NCI-H82 (cell line): ENCODE data around the gene SYNE1.
"Not testable (repeated sequence)": the region's sequence is repeated elsewhere in the genome, so short reads cannot be mapped to it uniquely, and the experiment has no call there.

Source experiments
- DNase-seq: peaks from one replicate; lab custom pipeline; 2025; lab: John Stamatoyannopoulos, UW

Gene SYNE1

DNA sequence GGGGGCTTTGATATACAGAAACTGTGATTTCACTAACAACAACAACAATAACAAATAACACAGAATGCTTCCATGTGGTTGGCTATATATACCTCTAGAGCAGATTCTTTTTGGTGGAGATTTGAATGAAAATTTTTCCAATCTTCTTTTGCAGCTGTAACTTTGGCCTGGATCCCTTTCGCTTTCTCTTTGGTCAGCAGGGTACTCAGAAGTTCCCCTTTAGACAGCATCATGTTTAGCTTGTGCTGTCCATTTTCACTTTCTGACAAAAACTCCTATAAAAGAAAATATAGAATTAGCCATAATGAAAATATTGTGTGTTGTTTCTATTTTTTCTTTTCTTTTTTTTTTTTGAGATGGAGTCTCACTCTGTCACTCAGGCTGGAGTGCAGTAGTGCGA is 264.2 kb downstream of the SYNE1 start:
- no peak for DNase-seq

DNA sequence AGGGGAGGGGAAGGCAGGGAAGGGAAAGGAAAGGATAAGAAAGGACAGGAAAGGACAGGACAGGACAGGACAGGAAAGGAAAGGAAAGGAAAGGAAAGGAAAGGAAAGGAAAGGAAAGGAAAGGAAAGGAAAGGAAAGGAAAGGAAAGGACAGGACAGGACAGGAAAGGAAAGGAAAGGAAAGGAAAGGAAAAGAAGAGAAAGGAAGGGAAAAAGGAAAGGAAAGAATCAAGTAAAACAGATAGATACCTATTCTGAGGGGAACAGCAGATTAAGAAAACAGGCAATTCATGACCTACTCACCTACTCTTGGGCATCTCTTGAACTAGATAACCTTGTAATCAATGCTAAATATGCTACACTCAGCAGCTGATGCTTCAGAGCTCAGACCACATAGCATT is 265.4 kb downstream of the SYNE1 start:
- DNase-seq, result no peak

DNA sequence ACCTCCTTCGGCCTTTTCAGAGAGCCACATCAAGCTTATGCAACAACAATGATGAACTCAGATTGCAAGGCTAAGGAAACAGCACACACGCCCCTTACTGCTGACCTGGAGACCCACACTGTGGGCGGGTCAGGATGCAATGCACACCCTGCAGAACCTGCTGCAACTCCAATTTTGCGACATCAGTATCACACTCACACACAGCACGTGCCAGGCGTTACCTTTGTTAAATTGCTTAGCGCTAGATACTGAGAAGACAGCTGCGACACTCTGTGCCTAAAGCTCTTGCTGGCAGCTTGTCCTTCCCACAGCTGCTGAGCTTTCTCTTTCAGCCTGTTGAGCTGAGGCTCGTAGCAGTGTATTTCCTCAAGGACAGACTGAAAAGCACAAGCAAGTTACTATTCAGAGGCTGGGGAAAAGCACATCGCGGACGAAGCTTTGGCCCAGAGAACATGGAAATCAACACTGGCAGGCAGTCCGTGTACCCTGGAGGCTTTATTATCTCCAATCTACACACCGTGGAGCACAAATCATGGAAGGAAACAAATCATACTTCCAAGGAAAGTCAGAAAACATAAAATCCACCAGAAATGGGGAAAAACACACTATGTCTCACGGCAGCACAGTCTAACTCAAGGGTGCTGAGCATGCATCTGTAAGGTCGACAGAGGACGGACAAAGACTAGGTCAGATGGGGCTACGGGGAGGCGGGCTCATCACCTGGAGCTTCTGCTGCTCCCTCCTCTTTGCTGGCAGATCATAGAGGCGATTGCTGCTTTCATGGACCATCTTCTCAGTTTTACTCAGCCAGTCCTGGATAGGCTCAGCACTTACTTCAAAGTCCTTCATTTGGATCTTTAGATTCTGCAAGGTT is 268.2 kb downstream of the SYNE1 start:
- DNase-seq, result peak; percentile 96

DNA sequence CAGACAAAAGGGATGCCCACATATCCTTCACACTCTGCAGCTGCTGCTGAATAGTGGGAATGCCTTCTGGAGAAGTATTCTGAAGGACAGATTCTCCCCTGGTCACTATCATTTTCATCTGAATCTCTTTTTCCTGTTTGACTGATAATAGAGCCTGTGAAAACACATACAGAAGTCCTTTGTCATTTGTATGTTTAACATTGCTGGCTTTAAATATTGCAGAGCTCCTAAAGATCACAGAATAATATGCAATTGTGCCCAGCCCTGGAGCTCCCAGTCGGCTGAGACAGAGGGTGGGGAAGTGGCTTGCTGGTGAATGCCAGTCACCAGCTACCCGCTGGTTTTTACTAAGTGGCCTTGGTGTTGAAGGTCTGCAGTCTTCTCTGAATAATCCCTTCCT is 272.3 kb downstream of the SYNE1 start:
- no peak for DNase-seq

DNA sequence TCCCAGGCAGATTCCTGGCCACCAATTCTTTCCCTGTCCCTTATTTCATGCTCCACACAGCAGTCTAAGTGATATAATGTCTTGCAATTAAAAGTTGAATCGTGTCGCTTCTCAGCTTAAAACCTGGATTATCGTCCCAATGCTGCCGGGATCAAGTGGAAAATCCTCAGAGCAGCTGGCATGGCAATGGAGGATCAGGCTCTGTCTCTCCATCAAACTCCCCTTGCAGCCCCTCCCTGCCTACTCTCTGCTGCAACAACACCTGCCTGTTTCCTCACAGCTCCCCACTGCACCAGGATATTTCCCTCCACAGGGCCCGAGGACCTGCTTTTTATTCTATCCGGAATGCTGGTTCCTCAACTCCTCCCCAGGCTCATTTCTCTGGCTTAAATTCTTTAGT is 277.1 kb downstream of the SYNE1 start:
- DNase-seq, result peak; percentile 99

DNA sequence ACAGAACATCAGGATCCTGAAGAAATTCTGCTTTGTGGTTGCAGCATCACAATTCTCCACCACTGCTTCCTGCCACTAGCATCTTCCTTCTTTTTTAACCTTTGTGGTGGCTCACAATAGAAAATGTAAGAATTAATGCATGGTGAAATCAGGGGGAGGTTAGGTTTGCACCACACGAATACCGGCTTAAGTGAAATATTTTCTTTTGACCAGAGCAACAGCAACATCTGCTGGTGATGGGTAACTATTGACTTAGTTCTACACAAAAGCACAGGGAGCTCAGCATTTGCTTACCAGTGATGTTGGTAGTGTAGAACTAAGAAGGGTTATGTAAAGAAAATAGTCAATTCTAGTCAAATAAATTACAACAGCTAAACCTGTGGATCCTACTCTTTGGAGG is 280.5 kb downstream of the SYNE1 start:
- DNase-seq, result peak; percentile 84

DNA sequence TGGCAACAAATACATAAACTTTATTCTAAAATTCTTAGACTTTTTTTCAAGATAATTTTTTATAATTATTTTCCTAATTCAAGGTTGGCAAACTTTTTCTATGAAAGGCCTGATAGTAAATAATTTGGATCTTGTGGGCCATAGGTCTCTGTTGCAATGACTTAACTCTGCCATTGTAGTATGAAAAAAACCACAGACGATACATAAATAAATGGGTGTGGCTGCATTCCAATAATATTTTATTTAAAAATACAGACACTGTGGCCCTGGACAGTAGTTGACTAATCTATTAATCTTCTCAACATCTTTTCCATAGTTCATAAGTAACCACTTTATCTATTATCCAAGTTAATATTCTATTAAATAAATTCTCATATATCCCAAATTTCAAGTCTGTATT is 281.1 kb downstream of the SYNE1 start:
- no peak for DNase-seq

DNA sequence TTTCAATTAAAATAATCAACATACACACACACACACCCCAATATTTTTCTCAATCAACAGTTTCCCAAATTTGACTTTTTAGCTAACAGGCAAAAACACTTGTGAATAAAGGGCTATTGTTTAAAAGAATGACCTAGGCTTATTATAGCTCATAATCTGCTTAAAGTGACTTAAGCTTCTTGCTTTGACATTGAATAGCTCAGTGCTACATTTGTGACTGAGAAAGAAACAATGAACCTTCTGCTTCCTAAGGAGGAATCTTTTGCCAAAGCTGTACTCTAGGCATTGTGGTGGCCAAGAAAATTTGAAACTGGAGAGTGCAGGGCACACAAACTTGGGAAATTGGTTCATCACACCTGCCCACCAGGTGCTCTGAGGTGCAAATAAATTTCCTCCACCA is 282.0 kb downstream of the SYNE1 start:
- peak; percentile 88 for DNase-seq

DNA sequence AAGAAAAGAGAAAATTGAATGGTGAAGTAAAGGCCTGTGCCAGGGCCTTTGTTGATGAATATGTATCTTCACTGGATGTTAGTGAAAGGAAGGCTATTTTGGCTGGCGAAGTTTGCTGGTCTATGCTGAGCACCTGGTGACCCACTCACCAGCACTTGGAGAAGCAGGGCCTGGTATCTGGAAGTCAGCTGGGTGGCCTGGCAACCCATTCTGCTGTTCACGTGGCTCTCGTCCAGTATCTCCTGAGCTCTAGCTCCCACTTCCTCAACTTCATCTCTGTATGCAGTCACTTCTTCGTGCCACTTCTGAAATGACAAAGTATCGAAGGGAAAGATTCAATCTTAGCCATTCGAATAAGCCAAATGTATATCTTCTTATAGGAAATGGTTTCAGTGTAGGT is 283.7 kb downstream of the SYNE1 start:
- no peak for DNase-seq

DNA sequence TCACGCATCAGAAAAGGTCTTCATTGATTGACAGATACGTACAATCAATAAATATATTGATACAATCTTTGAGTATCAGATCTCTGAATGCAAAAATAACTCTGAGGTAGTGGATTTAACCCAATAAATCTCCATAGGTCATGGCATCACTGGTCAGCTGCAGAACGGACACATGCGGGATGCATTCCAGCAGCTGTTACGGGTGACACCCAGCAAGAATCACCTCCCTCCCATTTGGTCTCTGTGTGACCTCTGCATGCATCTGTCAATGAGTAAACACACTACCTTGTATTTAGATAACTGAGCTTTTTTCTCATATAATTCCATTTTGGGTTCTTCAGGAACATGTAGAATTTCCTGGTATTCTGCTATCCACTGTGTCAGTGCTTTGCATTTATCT is 285.4 kb downstream of the SYNE1 start:
- no peak for DNase-seq

DNA sequence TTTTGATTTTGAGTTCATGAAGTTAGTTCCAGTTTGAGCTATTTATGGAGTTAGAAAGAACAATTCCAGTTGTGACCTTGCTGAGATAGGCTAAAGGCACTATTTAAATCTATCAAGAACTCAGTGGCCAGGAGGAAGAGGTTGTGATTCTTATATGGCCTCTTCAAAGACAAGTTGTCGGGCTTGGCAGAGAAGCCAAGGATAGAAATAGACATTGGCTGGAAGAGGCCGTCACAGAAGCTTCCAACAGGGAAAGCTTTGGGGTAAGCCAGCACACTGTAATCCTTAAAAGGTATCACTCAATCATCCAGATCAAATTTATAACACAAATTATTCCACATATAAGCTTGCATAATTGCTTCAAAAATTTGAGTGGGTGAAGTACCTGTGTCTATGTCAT is 286.1 kb downstream of the SYNE1 start:
- DNase-seq, result no peak

DNA sequence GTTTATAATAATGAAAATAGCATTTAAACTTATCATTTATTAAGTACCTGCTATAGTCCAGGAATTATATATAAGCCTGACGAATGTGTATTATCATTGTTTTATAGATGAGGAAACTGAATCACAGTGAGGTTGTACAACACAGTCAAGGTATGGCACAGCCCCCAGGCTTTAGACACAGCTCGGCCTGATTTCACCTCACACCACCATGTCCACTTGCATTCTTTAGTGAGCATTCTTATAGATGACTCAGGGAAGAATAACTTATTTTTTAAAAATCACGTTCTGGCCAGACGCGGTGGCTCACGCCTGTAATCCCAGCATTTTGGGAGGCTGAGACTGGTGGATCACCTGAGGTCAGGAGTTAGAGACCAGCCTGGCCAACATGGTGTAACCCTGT is 289.0 kb downstream of the SYNE1 start:
- DNase-seq, result no peak

DNA sequence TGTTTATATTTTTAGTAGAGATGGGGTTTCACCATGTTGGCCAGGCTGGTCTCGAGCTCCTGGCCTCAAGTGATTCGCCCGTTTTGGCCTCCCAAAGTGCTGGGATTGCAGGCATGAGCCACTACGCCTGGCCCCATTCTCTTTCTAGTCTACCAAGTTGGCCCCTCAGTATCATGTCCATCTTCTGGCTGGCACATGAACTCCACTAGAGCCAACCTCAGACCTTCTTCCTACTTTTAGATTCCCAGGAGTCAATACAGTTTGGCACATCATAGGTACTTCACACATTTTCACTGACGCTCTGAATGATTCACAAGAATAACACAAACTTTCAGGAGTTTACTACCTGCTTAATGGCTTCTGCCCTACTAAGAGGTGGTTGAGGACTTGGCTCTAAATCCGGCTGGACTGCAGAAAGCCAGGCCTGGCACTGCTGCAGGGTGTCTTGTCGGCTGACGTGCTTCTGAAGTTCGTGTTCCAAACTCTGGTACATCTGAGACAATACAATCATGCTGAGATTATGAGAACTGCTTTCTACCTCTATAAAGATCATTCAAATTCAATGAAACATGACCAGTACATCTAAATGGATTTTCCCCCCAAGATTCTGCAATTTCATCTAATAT is 293.3 kb downstream of the SYNE1 start:
- no peak for DNase-seq

DNA sequence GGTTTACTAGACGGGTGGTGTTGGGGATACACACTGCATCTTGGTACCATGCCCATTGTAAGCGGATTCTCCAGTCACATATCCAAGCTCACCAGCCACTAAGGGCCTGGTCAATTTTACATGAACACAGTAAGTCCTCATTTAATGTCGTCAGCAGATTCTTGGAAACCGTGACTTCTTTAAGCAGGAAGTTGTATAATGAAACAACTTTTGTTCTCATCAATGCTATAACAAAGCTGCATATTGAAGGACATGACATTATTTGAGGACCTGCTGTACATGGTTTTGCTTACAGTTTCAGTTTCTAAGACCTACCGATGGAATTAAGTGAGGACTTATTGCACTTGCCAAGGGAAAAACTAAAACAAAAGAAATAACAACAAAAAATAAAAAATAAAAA is 295.6 kb downstream of the SYNE1 start:
- DNase-seq, result no peak

DNA sequence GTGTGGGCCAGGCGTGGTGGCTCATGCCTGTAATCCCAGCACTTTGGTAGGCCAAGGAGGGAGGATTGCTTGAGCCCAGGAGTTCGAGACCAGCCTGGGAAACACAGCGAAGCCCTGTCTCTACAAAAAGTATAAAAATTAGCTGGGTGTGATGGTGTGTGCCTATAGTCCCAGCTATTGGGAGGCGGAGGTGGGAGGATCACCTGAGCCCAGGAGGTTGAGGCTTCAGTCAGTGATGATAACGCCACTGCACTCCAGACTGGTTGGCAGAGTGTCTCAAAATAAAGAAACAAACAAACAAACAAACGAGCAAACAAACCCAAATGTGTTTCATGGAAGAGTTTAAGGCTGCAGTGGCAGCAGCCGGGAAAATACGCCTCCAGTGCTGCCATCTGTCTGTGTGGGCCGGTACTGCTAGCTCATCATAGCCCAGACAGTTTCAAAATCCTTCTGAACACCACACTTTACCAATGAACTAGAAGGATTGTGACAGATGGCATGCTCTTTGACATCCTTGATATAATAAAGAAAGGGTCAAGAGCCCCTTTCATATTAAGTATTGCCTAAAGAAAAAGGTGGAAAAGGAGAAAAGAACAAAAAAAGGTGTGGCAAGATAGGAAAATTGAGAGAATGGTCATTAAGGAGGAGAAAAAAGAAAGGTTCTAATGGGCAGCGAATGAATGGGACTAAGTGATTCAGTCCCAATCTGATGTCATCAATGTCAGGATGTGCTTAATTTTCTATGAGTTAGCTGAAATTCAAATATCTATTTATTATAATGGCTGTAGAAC is 298.6 kb downstream of the SYNE1 start:
- peak; percentile 66 for DNase-seq

DNA sequence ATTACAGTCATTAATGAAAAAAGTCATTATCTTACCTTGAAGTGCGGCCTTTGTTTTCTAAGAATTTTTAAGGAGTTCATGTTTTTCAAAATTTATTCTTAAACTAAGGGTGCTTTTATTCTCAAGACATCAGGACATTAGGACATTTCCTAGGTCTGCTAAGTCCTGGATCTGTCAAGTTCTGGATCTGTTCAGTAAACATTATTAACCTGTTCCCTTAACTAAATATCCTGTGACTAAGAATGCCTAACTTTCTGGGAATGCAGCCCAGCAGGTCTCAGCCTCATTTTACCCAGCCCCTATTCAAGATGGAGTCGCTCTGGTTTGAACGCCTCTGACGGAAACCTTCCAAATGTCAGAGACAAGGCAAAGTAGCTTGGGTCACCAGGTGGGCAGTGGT is 302.6 kb downstream of the SYNE1 start:
- no peak for DNase-seq

DNA sequence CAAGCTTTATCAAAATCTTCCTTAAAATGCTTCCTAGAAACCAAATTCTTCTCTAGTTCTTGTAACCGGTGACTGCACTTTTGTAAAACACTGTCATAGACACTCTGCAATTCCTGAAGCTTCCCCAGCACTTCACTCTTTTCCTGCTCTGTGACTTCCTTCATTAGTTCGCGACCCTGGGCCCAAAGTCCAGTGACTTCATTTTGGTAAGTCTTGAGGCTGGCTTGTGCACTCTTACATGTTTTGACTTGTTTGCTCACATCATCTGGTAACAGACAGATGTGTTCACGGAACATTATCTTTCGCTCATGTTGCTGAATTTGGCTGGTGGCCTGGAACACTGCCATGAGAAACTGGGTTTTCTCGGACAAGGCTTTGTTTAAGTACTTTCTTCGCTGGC is 306.2 kb downstream of the SYNE1 start:
- no peak for DNase-seq

DNA sequence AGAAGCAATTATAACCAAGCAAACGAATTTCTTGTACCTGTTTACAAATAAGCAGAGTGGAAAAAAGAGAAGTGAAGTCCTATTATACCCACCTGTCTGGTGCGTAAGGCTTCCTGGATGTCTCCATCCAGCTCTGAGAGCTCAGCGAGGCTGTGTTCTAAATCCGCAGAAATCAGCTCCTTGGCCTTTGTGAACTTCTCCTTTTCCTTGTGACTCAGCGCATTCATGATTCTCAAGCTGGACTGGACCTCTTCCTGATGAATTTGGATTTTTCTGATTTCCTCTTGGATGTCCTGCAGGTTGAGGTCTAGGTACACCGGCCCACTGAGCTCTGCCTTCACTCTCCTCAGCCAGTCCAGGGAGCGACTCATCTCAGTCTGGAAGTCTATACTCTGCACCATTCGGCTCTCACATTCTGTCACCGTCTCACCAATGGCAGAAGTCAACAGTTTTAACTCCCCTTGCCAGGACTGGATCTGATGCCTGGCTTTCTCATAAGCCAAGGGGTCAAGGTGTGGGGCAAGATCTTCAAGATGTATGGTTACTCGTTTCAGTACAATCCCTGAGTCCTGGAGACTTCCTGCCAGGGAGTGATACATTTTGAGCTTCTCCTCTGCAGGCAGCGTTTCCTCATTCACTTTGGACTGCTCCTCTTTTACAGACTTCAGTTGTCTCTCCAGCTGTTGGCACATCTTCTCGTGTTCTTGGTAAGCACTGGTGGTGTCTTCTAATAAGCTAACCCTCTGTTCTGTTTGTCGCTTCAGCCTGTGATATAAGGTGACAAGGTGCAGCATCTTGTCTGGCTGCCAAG is 307.3 kb downstream of the SYNE1 start:
- no peak for DNase-seq

DNA sequence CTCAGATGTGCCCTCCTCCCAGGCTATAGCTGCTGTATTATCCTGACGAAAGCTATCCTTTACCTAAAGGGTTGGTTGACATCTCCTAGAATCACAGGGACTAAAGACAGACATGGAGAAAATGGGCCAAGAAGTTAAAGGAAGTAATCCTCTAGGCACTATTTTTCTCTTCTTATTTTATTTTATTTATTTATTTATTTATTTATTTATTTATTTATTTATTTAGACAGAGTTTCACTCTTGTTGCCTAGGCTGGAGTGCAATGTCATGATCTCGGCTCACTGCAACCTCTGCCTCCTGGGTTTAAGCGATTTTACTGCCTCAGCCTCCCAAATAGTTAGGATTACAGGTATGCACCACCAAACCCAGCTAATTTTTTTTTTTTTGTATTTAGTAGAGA is 309.0 kb downstream of the SYNE1 start:
- not testable (repeated sequence) for DNase-seq

DNA sequence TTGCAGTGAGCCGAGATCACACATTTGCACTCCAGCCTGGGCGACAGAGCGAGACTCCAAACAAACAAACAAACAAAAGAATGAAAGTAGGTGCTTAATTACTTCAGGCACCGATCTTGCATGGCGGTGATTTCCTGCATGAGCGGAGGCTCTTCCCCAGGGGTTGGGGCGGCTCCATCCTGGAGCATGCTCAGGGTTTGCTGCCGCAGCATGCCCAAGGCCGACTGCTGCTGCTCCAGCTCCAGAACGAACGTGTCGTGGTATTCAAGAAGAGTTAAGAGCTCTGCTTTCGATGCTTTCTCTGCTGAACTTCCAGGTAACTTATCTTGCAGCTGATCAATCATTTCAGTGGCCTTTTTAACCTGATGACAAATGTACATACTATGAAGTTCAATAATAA is 313.8 kb downstream of the SYNE1 start:
- no peak for DNase-seq

DNA sequence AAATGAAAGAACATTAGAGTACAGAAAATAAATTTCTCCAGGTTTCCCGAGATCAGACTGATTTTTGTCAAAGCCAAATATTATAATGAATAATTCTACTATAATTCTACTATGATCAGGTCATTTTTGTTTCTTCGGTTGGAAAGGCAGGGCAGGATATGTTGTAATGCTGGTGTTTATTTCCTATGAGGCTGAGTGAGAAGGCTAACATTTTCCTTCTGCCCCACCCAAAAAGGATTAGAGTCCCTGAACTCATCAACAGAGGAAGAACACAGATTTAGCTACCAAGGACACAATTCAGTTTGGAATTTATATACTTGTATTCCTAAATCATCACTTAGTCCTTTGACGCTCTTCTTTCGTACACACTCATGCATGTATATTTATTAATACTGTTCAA is 318.9 kb downstream of the SYNE1 start:
- peak; percentile 12 for DNase-seq

DNA sequence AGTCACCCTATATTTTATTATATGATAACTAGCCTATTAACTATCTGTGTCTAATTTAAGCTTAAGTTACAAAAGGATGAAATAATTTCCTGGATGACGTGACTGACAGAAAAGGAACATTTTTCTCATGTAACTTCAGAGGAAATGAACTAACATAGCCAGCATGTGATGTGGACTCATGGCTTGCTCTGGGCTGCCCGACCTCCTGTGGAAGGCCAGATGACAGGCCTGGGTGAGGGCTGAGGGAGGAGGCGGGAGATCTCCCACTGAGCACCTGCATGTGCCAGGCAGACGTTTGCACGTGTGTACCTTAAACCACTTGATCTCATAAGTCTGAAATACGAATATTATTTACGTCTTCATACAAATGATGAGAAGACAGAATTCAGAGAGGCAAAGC is 321.1 kb downstream of the SYNE1 start:
- no peak for DNase-seq
